C4-2B (cell line): ENCODE data around the gene MYBPC2.

ENCODE experiments used
- H3K27ac ChIP-seq: fragments of 450-650 bp; 2 replicates; pipeline ENCODE4 v1.5.1; 2017
- CTCF ChIP-seq: fragments of 450-650 bp; conservative IDR thresholded peaks from 2 replicates; pipeline ENCODE4 v1.5.1; 2017; ENCODE audit warnings: mild to moderate bottlenecking
- ZFX ChIP-seq: fragments of 450-650 bp; IDR thresholded peaks from 2 replicates; pipeline ENCODE4 v1.6.1; 2017

Gene MYBPC2

GRCh38 chr19:50392759-50393158, 39.9 kb upstream of the MYBPC2 start:
- no peak overlapping the region for H3K27ac ChIP-seq
- TF ChIP-seq ZFX, result no peak
- no peak for TF ChIP-seq CTCF

- TF ChIP-seq CTCF, result no peak
- no peak for TF ChIP-seq ZFX
- no peak overlapping the region for H3K27ac ChIP-seq
These were observed 39.1 kb upstream of the MYBPC2 start for GRCh38 chr19:50393589-50393988.

- no peak overlapping the region for H3K27ac ChIP-seq
- TF ChIP-seq CTCF, result no peak
- TF ChIP-seq ZFX, result no peak
These were observed 38.7 kb upstream of the MYBPC2 start for GRCh38 chr19:50394017-50394416.

GRCh38 chr19:50398675-50399367, 33.9 kb upstream of the MYBPC2 start:
- TF ChIP-seq ZFX, result no peak
- TF ChIP-seq CTCF, result no peak
- no peak overlapping the region for H3K27ac ChIP-seq

GRCh38 chr19:50399368-50399745, 33.3 kb upstream of the MYBPC2 start:
- H3K27ac ChIP-seq, result no peak overlapping the region
- TF ChIP-seq ZFX (no peak), CTCF (no peak)

- no peak overlapping the region for H3K27ac ChIP-seq
- TF ChIP-seq ZFX (no peak), CTCF (no peak)
These were observed 30.9 kb upstream of the MYBPC2 start for GRCh38 chr19:50401605-50402450.
